ACC112 (cell line): ENCODE measurements around the gene LRRC34.

Source experiments
- H2AFZ ChIP-seq: fragments of 200-600 bp; sonication (generic); one replicate; pipeline ENCODE4 v1.6.0; 2017; ENCODE audit warnings: antibody characterized with exemption, low read length; ENCODE audit not compliant: unreplicated experiment
- H3K27ac ChIP-seq: fragments of 200-600 bp; sonication (generic); 2 replicates; pipeline ENCODE4 v1.5.1; 2014; ENCODE audit warnings: low read depth, mild to moderate bottlenecking, antibody characterized with exemption, low read length, moderate library complexity
- H3K27me3 ChIP-seq: fragments of 200-600 bp; sonication (generic); 2 replicates; pipeline ENCODE4 v1.6.1; 2014; ENCODE audit warnings: mild to moderate bottlenecking, antibody characterized with exemption, low read length, moderate library complexity, mixed read lengths; ENCODE audit not compliant: insufficient read depth
- H3K36me3 ChIP-seq: fragments of 200-600 bp; sonication (generic); 2 replicates; pipeline ENCODE4 v1.6.1; 2016; ENCODE audit warnings: mild to moderate bottlenecking, antibody characterized with exemption, low read length, moderate library complexity, mixed read lengths; ENCODE audit not compliant: insufficient read depth
- H3K4me1 ChIP-seq: fragments of 200-600 bp; sonication (generic); one replicate; pipeline ENCODE4 v1.6.1; 2016; ENCODE audit warnings: low read length, mixed read lengths; ENCODE audit not compliant: insufficient read depth, unreplicated experiment, control insufficient read depth
- H3K4me3 ChIP-seq: fragments of 200-600 bp; sonication (generic); 2 replicates; pipeline ENCODE4 v1.5.1; 2014; ENCODE audit warnings: mild to moderate bottlenecking, low read depth, low read length
- H3K79me2 ChIP-seq: fragments of 200-600 bp; sonication (generic); one replicate; pipeline ENCODE4 v1.6.0; 2016; ENCODE audit warnings: low read length; ENCODE audit not compliant: control insufficient read depth, unreplicated experiment, insufficient read depth

LRRC34 gene

GRCh38 chr3:169764312-169764881 lies 48.3 kb downstream of the LRRC34 start:
- Histone ChIP-seq H3K79me2 (no peaks in the 10 kb centered on the region), H3K36me3 (no peaks in the 10 kb centered on the region), H3K4me1 (peaks cover 4% of the 10 kb centered on the region), H3K27ac (peak overlapping the region; percentile 80), H2AFZ (peak overlapping the region; percentile 97), H3K27me3 (no peaks in the 10 kb centered on the region), H3K4me3 (peak overlapping the region; percentile 89)

- H3K27ac ChIP-seq: no peak overlapping the region
- H2AFZ ChIP-seq: no peak overlapping the region
- H3K27me3 ChIP-seq: peaks cover 2% of the 10 kb centered on the region; the same call in 1 of the 2 replicates
- H3K79me2 ChIP-seq: no peaks in the 10 kb centered on the region
- no peak overlapping the region for H3K4me3 ChIP-seq
- H3K4me1 ChIP-seq: peaks cover 4% of the 10 kb centered on the region
- H3K36me3 ChIP-seq: no peaks in the 10 kb centered on the region
Observed at GRCh38 chr3:169760479-169760878, 52.2 kb downstream of the LRRC34 start.

- Histone ChIP-seq H3K27ac (no peak overlapping the region), H3K4me1 (peaks cover 4% of the 10 kb centered on the region), H3K27me3 (peaks cover 13% of the 10 kb centered on the region; the same call in 1 of the 2 replicates), H3K79me2 (no peaks in the 10 kb centered on the region), H3K4me3 (no peak overlapping the region), H2AFZ (no peak overlapping the region), H3K36me3 (no peaks in the 10 kb centered on the region)
Observed at GRCh38 chr3:169759256-169759655, 53.4 kb downstream of the LRRC34 start.

GRCh38 chr3:169758359-169758994 lies 54.2 kb downstream of the LRRC34 start:
- Histone ChIP-seq H3K27me3 (peaks cover 16% of the 10 kb centered on the region; the same call in 1 of the 2 replicates), H3K27ac (no peak overlapping the region), H3K79me2 (no peaks in the 10 kb centered on the region), H3K36me3 (no peaks in the 10 kb centered on the region), H2AFZ (no peak overlapping the region), H3K4me1 (peaks cover under 1% of the 10 kb centered on the region), H3K4me3 (no peak overlapping the region)

GRCh38 chr3:169755488-169755887 lies 57.2 kb downstream of the LRRC34 start:
- H3K79me2 ChIP-seq: no peaks in the 10 kb centered on the region
- no peak overlapping the region for H3K27ac ChIP-seq
- peaks cover 37% of the 10 kb centered on the region for H3K27me3 ChIP-seq
- H3K4me1 ChIP-seq: no peaks in the 10 kb centered on the region
- H2AFZ ChIP-seq: no peak overlapping the region
- H3K36me3 ChIP-seq: no peaks in the 10 kb centered on the region
- H3K4me3 ChIP-seq: no peak overlapping the region

GRCh38 chr3:169754711-169755110 lies 58.0 kb downstream of the LRRC34 start:
- H3K4me3 ChIP-seq: no peak overlapping the region
- H3K36me3 ChIP-seq: no peaks in the 10 kb centered on the region
- H3K27me3 ChIP-seq: peaks cover 37% of the 10 kb centered on the region
- no peak overlapping the region for H2AFZ ChIP-seq
- no peaks in the 10 kb centered on the region for H3K4me1 ChIP-seq
- no peak overlapping the region for H3K27ac ChIP-seq
- no peaks in the 10 kb centered on the region for H3K79me2 ChIP-seq

GRCh38 chr3:169751875-169752274 lies 60.8 kb downstream of the LRRC34 start:
- no peaks in the 10 kb centered on the region for H3K4me1 ChIP-seq
- no peak overlapping the region for H2AFZ ChIP-seq
- H3K79me2 ChIP-seq: no peaks in the 10 kb centered on the region
- H3K36me3 ChIP-seq: no peaks in the 10 kb centered on the region
- H3K4me3 ChIP-seq: no peak overlapping the region
- H3K27me3 ChIP-seq: peaks cover 57% of the 10 kb centered on the region
- no peak overlapping the region for H3K27ac ChIP-seq

GRCh38 chr3:169750665-169751064 lies 62.0 kb downstream of the LRRC34 start:
- Histone ChIP-seq H3K27ac (no peak overlapping the region), H3K36me3 (no peaks in the 10 kb centered on the region), H3K27me3 (peaks cover 65% of the 10 kb centered on the region), H3K79me2 (no peaks in the 10 kb centered on the region), H2AFZ (no peak overlapping the region), H3K4me3 (no peak overlapping the region), H3K4me1 (no peaks in the 10 kb centered on the region)

- H2AFZ ChIP-seq: no peak overlapping the region
- no peak overlapping the region for H3K27ac ChIP-seq
- no peak overlapping the region for H3K4me3 ChIP-seq
- H3K4me1 ChIP-seq: no peaks in the 10 kb centered on the region
- H3K79me2 ChIP-seq: no peaks in the 10 kb centered on the region
- H3K36me3 ChIP-seq: no peaks in the 10 kb centered on the region
- peaks cover 52% of the 10 kb centered on the region for H3K27me3 ChIP-seq
Observed at GRCh38 chr3:169748670-169749069, 64.0 kb downstream of the LRRC34 start.

- Histone ChIP-seq H3K27me3 (peaks cover 38% of the 10 kb centered on the region), H3K79me2 (no peaks in the 10 kb centered on the region), H2AFZ (no peak overlapping the region), H3K36me3 (no peaks in the 10 kb centered on the region), H3K4me3 (no peak overlapping the region), H3K4me1 (no peaks in the 10 kb centered on the region), H3K27ac (no peak overlapping the region)
Observed at GRCh38 chr3:169746924-169747323, 65.8 kb downstream of the LRRC34 start.

GRCh38 chr3:169744366-169745054 lies 68.2 kb downstream of the LRRC34 start:
- Histone ChIP-seq H3K36me3 (no peaks in the 10 kb centered on the region), H3K4me1 (no peaks in the 10 kb centered on the region), H3K27me3 (peaks cover 28% of the 10 kb centered on the region), H2AFZ (no peak overlapping the region), H3K4me3 (no peak overlapping the region), H3K79me2 (no peaks in the 10 kb centered on the region), H3K27ac (no peak overlapping the region)
